ENCODE measurements around the gene KLRB1. TPM values are rescaled to one million over a fixed set of nuclear protein-coding genes. Genes with fewer than 3 reads are reported as not detected.
"Not testable (repeated sequence)": the region's sequence is repeated elsewhere in the genome, so short reads cannot be mapped to it uniquely, and the experiment has no call there.

KLRB1 gene
- polyA plus RNA-seq, 2 of the 4 experiments (the other 2 are of a cell fraction), result not detected

DNA sequence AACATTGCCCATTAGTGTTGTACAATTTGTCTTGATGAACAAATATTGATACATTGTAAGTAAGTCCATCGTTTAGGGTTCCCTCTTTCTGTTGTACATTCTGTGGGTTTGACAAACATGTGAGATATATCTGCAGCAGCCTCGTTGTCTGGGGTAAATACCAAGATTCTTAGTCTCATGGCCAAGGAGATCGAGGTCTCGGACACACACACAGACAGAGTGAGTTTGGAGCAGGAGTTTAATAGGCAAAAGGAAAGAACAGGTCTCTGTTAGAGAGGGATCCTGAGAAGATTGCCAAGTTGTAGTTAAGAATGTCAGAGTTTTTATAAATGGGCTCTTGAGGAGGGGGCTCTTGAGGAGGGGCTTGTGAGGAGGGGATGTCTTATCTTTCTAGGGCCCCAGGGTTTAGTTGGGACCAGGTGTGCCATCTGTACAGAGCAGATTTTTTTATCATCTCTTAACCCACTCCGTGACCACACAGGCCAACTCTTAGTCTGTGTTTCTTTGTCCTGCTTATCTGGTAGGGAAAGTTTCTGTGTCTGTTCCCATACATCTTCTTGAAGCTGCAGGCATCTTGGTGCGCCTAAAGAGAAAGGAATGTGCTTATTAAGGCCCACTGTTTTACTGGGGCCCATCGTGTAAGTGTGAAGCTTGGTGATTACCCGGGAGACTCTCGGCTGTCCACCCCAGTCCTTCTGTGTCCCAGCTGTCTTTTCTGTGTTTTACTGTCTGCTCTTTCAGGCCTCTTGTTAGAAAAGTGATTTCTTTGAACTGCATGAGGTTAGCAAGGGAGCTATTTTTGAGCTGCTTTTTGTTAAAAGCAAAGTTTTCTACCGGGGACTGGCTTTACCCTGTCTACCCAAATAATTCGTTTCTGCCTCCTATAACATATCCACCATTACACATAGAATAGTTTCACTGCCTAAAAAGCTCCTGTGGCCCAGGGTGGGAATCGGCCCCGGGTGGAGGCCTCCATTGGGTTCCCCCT is 39.4 kb upstream of the KLRB1 start:
- Histone ChIP-seq H3K4me2 (peak overlapping the region; percentile 98), H3K9me3 (no peaks in the 10 kb centered on the region), H3K4me1 (peaks cover 13% of the 10 kb centered on the region; the same call in 2 of the 3 replicates), H3K4me3 (peak overlapping the region; percentile 74), H3K27ac (peak overlapping the region; percentile 77 to 86)
- peak; percentile 4 to 10; a peak in 5 of 6 replicates for ATAC-seq
- peak; percentile 2 to 9 for DNase-seq (ENCODE audit: low read depth in 1 of 2, low spot score in 1 of 2)
- ChIA-PET CTCF (interaction anchor here (0.6 to 2.1 kb wide), 6 partner anchors 9 to 62 kb away, joined by 3 to 10 read pairs (median 4); no protein-coding TSS in a partner anchor), POLR2A (interaction anchor here (1.4 kb wide), 1 partner anchor 9 kb away, joined by 6 read pairs; no protein-coding TSS in a partner anchor)
- WGBS (ENCODE audit: missing lambda C conversion rate), result 51% methylated on average over 13 of the region's 13 CpGs
- FAIRE-seq, result no peak
- TF ChIP-seq JUN (IDR thresholded peaks at IDR 0.05) (no peak), SREBF2 (IDR thresholded peaks at IDR 0.05) (no peak), RARB (CRISPR knock-in tag; IDR thresholded peaks at IDR 0.05) (no peak), NR3C1 (IDR thresholded peaks at IDR 0.05) (no peak), HOXA7 (CRISPR knock-in tag; IDR thresholded peaks at IDR 0.05) (no peak), BHLHE40 (IDR thresholded peaks at IDR 0.05; ENCODE audit: low read depth, low read length) (no peak), SMC3 (IDR thresholded peaks at IDR 0.05) (no peak), CHD4 (IDR thresholded peaks at IDR 0.05; ENCODE audit: borderline replicate concordance) (no peak), HOXB5 (CRISPR knock-in tag; IDR thresholded peaks at IDR 0.05) (no peak), CEBPB (IDR thresholded peaks at IDR 0.05) (no peak), EHF (CRISPR knock-in tag; IDR thresholded peaks at IDR 0.05) (no peak), ZC3H11A (IDR thresholded peaks at IDR 0.05) (no peak), EP300 (IDR thresholded peaks at IDR 0.05) (no peak), ZSCAN20 (CRISPR knock-in tag; IDR thresholded peaks at IDR 0.05) (no peak), MAZ (IDR thresholded peaks at IDR 0.05; ENCODE audit: borderline replicate concordance, low read depth, low read length) (no peak)
- TF ChIP-seq, protein P1, sequence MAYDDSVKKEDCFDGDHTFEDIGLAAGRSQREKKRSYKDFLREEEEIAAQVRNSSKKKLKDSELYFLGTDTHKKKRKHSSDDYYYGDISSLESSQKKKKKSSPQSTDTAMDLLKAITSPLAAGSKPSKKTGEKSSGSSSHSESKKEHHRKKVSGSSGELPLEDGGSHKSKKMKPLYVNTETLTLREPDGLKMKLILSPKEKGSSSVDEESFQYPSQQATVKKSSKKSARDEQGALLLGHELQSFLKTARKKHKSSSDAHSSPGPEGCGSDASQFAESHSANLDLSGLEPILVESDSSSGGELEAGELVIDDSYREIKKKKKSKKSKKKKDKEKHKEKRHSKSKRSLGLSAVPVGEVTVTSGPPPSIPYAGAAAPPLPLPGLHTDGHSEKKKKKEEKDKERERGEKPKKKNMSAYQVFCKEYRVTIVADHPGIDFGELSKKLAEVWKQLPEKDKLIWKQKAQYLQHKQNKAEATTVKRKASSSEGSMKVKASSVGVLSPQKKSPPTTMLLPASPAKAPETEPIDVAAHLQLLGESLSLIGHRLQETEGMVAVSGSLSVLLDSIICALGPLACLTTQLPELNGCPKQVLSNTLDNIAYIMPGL (CRISPR knock-in tag; IDR thresholded peaks at IDR 0.05; ENCODE audit: borderline replicate concordance), result no peak
- TF ChIP-seq, protein P2, sequence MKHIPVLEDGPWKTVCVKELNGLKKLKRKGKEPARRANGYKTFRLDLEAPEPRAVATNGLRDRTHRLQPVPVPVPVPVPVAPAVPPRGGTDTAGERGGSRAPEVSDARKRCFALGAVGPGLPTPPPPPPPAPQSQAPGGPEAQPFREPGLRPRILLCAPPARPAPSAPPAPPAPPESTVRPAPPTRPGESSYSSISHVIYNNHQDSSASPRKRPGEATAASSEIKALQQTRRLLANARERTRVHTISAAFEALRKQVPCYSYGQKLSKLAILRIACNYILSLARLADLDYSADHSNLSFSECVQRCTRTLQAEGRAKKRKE (CRISPR knock-in tag; IDR thresholded peaks at IDR 0.05; ENCODE audit: low read depth), result no peak
- TF ChIP-seq, protein P3, sequence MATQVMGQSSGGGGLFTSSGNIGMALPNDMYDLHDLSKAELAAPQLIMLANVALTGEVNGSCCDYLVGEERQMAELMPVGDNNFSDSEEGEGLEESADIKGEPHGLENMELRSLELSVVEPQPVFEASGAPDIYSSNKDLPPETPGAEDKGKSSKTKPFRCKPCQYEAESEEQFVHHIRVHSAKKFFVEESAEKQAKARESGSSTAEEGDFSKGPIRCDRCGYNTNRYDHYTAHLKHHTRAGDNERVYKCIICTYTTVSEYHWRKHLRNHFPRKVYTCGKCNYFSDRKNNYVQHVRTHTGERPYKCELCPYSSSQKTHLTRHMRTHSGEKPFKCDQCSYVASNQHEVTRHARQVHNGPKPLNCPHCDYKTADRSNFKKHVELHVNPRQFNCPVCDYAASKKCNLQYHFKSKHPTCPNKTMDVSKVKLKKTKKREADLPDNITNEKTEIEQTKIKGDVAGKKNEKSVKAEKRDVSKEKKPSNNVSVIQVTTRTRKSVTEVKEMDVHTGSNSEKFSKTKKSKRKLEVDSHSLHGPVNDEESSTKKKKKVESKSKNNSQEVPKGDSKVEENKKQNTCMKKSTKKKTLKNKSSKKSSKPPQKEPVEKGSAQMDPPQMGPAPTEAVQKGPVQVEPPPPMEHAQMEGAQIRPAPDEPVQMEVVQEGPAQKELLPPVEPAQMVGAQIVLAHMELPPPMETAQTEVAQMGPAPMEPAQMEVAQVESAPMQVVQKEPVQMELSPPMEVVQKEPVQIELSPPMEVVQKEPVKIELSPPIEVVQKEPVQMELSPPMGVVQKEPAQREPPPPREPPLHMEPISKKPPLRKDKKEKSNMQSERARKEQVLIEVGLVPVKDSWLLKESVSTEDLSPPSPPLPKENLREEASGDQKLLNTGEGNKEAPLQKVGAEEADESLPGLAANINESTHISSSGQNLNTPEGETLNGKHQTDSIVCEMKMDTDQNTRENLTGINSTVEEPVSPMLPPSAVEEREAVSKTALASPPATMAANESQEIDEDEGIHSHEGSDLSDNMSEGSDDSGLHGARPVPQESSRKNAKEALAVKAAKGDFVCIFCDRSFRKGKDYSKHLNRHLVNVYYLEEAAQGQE (IDR thresholded peaks at IDR 0.05), result no peak
- TF ChIP-seq, protein P4, sequence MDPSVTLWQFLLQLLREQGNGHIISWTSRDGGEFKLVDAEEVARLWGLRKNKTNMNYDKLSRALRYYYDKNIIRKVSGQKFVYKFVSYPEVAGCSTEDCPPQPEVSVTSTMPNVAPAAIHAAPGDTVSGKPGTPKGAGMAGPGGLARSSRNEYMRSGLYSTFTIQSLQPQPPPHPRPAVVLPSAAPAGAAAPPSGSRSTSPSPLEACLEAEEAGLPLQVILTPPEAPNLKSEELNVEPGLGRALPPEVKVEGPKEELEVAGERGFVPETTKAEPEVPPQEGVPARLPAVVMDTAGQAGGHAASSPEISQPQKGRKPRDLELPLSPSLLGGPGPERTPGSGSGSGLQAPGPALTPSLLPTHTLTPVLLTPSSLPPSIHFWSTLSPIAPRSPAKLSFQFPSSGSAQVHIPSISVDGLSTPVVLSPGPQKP (IDR thresholded peaks at IDR 0.05; ENCODE audit: low read depth, low read length), result no peak

DNA sequence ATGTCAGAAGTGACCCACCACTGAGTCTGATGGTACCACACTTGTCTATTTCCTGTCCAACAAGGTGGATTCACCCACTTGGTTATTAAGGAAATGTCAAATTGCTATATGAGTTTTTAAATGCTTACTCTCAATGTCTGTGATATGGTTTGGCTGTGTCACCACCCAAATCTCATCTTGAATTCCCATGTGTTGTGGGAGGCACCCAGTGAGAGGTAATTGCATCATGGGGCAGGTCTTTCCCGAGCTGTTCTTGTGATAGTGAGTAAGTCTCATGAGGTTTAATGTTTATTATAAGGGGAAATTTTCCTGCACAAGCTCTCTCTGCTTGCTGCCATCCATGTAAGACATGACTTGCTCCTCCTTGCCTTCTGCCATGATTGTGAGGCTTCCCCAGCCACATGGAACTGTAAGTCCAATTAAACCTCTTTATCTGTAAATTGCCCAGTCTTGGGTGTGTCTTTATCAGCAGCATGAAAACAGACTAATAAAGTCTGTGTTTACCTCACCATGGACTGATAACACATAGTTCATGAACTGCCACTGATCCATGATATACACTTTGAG is 37.4 kb upstream of the KLRB1 start:
- DNase-seq (ENCODE audit: low read depth in 1 of 2, low spot score in 1 of 2), result peak in 1 of 2 experiments; percentile 6
- H3K27ac ChIP-seq, H3K9me3 ChIP-seq, CTCF ChIA-PET, POLR2A ChIA-PET, ATAC-seq, H3K4me3 ChIP-seq, FAIRE-seq, H3K4me2 ChIP-seq: not testable (repeated sequence)
- H3K4me1 ChIP-seq, result peaks cover 13% of the 10 kb centered on the region; the same call in 2 of the 3 replicates
- WGBS (ENCODE audit: missing lambda C conversion rate), result 25% methylated on average over 1 of the region's 1 CpG

All from A549 (cell line).